OCI-LY1 (cell line): Measurements from ENCODE around the gene USP47.

Source experiments
- H2AFZ ChIP-seq: fragments of 200-600 bp; sonication (generic), shearing (Covaris generic); 2 replicates; pipeline ENCODE4 v1.6.0; 2014; ENCODE audit warnings: antibody characterized with exemption, mild to moderate bottlenecking, low read length
- H3F3A ChIP-seq: fragments of 200-600 bp; sonication (generic), shearing (Covaris generic); 2 replicates; pipeline ENCODE4 v1.6.0; 2014; ENCODE audit warnings: mild to moderate bottlenecking, antibody characterized with exemption, low read length, moderate library complexity; ENCODE audit not compliant: insufficient read depth
- H3K27ac ChIP-seq: fragments of 200-600 bp; sonication (generic); 2 replicates; pipeline ENCODE4 v1.5.1; 2014; ENCODE audit warnings: low read length, mixed run types, mild to moderate bottlenecking, low read depth; ENCODE audit not compliant: poor library complexity, severe bottlenecking
- H3K27me3 ChIP-seq: fragments of 200-600 bp; sonication (generic); 2 replicates; pipeline ENCODE4 v1.6.0; 2014; ENCODE audit warnings: antibody characterized with exemption, mild to moderate bottlenecking, low read length, moderate library complexity; ENCODE audit not compliant: insufficient read depth
- H3K36me3 ChIP-seq: fragments of 200-600 bp; sonication (generic); 2 replicates; pipeline ENCODE4 v1.6.1; 2014; ENCODE audit warnings: mild to moderate bottlenecking, antibody characterized with exemption, low read length, moderate library complexity, mixed read lengths; ENCODE audit not compliant: insufficient read depth
- H3K4me1 ChIP-seq: fragments of 200-600 bp; sonication (generic); 2 replicates; pipeline ENCODE4 v1.5.1; 2014; ENCODE audit warnings: mild to moderate bottlenecking, low read length, moderate library complexity; ENCODE audit not compliant: insufficient read depth, severe bottlenecking
- H3K4me2 ChIP-seq: fragments of 200-600 bp; sonication (generic), shearing (Covaris generic); 2 replicates; pipeline ENCODE4 v1.6.1; 2014; ENCODE audit warnings: low read length
- H3K4me3 ChIP-seq: fragments of 200-600 bp; sonication (generic); 2 replicates; pipeline ENCODE4 v1.5.1; 2014; ENCODE audit warnings: low read length, low read depth, mild to moderate bottlenecking, mixed read lengths; ENCODE audit not compliant: poor library complexity, severe bottlenecking
- H3K79me2 ChIP-seq: fragments of 200-600 bp; shearing (Covaris generic); 2 replicates; pipeline ENCODE4 v1.6.1; 2016; ENCODE audit warnings: mixed run types, low read length, mixed read lengths; ENCODE audit not compliant: insufficient read depth
- H3K9ac ChIP-seq: fragments of 200-600 bp; sonication (generic), shearing (Covaris generic); 2 replicates; pipeline ENCODE4 v1.6.1; 2014; ENCODE audit warnings: mild to moderate bottlenecking, low read length, mixed read lengths
- H3K9me2 ChIP-seq: fragments of 200-600 bp; sonication (generic), shearing (Covaris generic); 2 replicates; pipeline ENCODE4 v1.6.1; 2014; ENCODE audit warnings: low read depth, mild to moderate bottlenecking, low read length, mixed read lengths
- H3K9me3 ChIP-seq: fragments of 200-600 bp; shearing (Covaris generic); 2 replicates; pipeline ENCODE4 v1.6.1; 2014; ENCODE audit warnings: low read length, mixed read lengths
- H4K20me1 ChIP-seq: fragments of 200-600 bp; sonication (generic), shearing (Covaris generic); 2 replicates; pipeline ENCODE4 v1.6.0; 2016; ENCODE audit warnings: mild to moderate bottlenecking, low read length; ENCODE audit not compliant: insufficient read depth
- EZH2 ChIP-seq: fragments of 200-600 bp; sonication (generic), shearing (Covaris generic); IDR thresholded peaks from 2 replicates; pipeline ENCODE4 v1.8.0; 2017; ENCODE audit warnings: borderline replicate concordance, mixed run types, mild to moderate bottlenecking, antibody characterized with exemption, low read length, moderate library complexity, mixed read lengths
- TF ChIP-seq, protein P1 (sequence below): fragments of 200-600 bp; sonication (generic), shearing (Covaris generic); IDR thresholded peaks from 2 replicates; pipeline ENCODE4 v1.5.1; 2017; ENCODE audit warnings: mild to moderate bottlenecking, antibody characterized with exemption, low read length, moderate library complexity, mixed read lengths

The USP47 gene

DNA sequence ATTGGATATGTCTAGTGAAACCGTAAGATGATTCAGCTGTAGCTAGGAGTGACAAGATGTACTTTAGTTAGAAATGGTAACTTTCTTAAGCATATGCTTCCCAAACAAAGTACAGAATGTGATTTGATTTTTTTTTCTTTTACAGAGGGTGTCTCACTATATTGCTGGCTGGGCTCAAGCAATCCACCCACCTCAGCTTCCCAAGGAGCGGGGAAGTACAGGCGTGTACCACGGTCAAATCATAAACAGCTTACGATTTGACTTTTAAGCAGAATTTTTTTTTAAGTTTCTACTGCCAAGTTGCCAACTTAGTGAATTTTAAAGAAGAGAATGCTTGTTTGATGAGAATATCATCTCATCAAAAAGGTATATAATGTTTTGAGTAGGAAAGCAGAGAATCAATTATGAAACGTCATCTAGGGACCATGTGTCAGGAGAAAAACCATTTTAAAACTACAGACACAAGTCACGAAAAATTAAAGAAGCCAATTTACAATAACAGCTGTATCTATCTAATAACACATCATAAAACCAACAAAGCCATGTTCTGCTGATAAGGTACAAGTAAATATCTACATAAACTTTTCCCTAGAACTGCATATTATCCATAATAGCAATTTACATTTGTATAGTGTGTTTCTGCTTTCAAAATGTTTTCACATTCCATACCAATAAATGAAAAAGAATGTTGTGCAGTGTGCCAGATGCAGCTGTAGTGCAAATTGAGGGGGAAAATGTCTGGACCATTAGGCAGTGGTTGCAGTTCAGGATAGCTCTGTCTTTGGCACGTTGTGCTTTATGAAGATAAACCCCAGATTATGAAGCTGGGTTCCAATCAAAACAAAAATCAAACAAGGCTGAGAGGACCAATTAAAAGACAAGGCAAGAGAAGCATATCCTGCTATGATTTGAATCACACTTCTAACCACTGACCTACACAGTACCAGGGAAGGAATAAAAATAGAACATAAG lies 33.7 kb upstream of the USP47 start:
- Histone ChIP-seq H3K27ac (no peak overlapping the region), H3K27me3 (no peaks in the 10 kb centered on the region; the same call in 1 of the 2 replicates)

DNA sequence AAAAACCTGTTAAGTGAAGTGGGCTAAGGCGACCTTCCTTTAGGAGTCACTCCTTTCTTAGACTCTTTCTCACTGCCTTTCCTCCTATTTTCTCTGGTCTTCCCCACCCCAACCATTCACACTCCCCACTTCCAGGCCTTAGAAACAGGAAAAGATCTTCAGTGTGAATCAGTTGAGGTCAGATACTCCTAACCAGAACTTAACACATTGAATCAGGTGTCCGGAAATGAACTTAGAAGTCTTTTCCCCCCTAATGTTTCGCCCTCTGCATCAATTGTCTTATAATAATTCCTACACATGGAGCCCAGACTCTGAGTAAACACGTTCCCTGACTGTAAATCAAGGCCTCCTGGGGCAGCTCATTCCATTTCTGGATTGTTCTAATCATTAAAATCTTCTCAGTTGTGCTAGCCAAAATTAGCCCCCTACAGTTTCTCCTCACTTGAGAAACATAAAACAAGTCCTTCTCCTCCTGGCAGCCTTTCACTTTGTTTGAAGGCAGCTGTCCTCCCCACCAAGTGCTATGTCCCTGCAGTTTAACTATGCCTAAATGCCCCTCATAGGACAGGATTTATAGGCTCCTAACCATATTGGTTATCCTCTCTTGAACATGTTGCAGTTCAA lies 32.7 kb upstream of the USP47 start:
- H3K36me3 ChIP-seq, result no peaks in the 10 kb centered on the region
- no peak for TF ChIP-seq EZH2
- TF ChIP-seq, protein P1, sequence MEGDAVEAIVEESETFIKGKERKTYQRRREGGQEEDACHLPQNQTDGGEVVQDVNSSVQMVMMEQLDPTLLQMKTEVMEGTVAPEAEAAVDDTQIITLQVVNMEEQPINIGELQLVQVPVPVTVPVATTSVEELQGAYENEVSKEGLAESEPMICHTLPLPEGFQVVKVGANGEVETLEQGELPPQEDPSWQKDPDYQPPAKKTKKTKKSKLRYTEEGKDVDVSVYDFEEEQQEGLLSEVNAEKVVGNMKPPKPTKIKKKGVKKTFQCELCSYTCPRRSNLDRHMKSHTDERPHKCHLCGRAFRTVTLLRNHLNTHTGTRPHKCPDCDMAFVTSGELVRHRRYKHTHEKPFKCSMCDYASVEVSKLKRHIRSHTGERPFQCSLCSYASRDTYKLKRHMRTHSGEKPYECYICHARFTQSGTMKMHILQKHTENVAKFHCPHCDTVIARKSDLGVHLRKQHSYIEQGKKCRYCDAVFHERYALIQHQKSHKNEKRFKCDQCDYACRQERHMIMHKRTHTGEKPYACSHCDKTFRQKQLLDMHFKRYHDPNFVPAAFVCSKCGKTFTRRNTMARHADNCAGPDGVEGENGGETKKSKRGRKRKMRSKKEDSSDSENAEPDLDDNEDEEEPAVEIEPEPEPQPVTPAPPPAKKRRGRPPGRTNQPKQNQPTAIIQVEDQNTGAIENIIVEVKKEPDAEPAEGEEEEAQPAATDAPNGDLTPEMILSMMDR, result no peak
- no peaks in the 10 kb centered on the region; the same call in 1 of the 2 replicates for H3K27me3 ChIP-seq
- no peak overlapping the region for H3K4me2 ChIP-seq
- H3K27ac ChIP-seq, result no peak overlapping the region
- H3K9ac ChIP-seq, result no peak overlapping the region
- no peaks in the 10 kb centered on the region for H3K4me1 ChIP-seq
- H3K9me3 ChIP-seq, result no peaks in the 10 kb centered on the region
- no peaks in the 10 kb centered on the region for H3K9me2 ChIP-seq
- H4K20me1 ChIP-seq, result no peaks in the 10 kb centered on the region
- H3F3A ChIP-seq, result no peaks in the 10 kb centered on the region
- no peak overlapping the region for H2AFZ ChIP-seq
- H3K4me3 ChIP-seq, result no peak overlapping the region
- H3K79me2 ChIP-seq, result no peaks in the 10 kb centered on the region

More for the DNA sequence above, 33.7 kb upstream of the USP47 start:
- Histone ChIP-seq H3F3A (no peaks in the 10 kb centered on the region), H3K9ac (no peak overlapping the region), H4K20me1 (no peaks in the 10 kb centered on the region), H3K36me3 (no peaks in the 10 kb centered on the region), H3K4me3 (no peak overlapping the region), H3K9me2 (no peaks in the 10 kb centered on the region), H3K79me2 (no peaks in the 10 kb centered on the region), H3K4me1 (no peaks in the 10 kb centered on the region), H2AFZ (no peak overlapping the region), H3K9me3 (no peaks in the 10 kb centered on the region), H3K4me2 (no peak overlapping the region)
- TF ChIP-seq, protein P1, result no peak
- no peak for TF ChIP-seq EZH2

DNA sequence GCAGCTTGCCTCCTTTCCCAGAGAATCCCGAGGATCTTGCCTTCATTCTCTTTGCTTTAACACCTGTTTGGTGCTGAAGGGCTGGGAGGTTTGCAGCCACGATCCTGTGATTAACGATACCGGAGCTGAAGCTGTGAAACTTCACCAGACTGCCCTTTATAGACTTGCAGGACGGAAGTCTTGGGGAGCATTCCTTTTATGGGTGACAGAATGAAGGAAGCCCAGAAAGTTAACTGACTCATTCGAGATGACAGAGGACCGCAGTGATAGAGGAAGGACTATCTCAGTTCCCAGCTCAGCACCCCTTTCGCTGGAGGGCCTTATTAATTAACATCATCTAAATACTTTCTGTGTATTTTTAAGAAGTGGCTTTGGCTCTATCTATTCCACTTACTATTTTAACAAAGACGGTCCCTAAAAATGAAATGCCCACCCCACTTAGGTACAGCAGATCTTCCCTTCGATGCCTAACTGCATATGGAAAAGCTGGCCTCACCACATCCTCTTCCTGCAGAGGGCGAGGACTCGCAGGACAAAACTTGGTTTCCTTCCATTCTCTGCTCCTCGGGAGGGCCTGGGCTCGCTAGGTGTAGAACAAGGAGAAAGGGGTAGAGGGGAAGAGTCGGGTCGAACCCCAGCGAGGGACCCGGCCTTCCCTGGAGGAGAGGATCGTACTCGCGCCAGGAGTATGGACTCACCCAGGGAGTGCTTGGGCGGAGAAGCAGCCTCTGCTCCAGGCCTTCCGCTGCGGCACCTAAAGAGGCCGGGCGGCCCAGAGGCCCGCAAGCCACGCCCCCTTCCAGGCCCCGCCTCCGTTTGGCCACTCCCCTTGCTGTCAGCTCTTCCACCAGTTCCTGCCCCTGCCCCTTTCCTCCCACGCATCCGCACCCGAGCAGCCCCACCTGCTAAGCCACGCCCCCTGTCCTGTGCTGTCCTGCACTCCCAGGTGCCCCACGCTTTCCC lies 30.7 kb upstream of the USP47 start:
- Histone ChIP-seq H3K9me3 (no peaks in the 10 kb centered on the region), H2AFZ (no peak overlapping the region), H4K20me1 (no peaks in the 10 kb centered on the region), H3K36me3 (no peaks in the 10 kb centered on the region), H3K4me2 (no peak overlapping the region), H3K79me2 (no peaks in the 10 kb centered on the region), H3F3A (no peaks in the 10 kb centered on the region), H3K27me3 (no peaks in the 10 kb centered on the region; the same call in 1 of the 2 replicates), H3K27ac (no peak overlapping the region), H3K4me1 (no peaks in the 10 kb centered on the region), H3K9ac (no peak overlapping the region), H3K9me2 (no peaks in the 10 kb centered on the region), H3K4me3 (no peak overlapping the region)
- TF ChIP-seq, protein P1, result no peak
- no peak for TF ChIP-seq EZH2
